PC-9 (cell line): ENCODE results near the gene SBNO2. TPM values are rescaled to one million over a fixed set of nuclear protein-coding genes. Genes with fewer than 3 reads are reported as not detected.

Source experiments
- BruUV-seq: library from RNA; stranded (reverse); fragments of 400-500 nt; replicated peaks from 2 replicates; lab custom pipeline; 2021; lab: Mats Ljungman, UMichigan
- CTCF ChIA-PET: fragments of 300-600 bp; sonication (Branson Sonifier 250); formaldehyde crosslinking; loops from one replicate; lab custom pipeline; 2022; ENCODE audit warnings: antibody characterized with exemption; lab: Charles Lee
- POLR2A ChIA-PET: fragments of 300-600 bp; sonication (Branson Sonifier 250); formaldehyde crosslinking; loops from one replicate; lab custom pipeline; 2022; ENCODE audit warnings: antibody characterized with exemption; ENCODE audit not compliant: unreplicated experiment; lab: Charles Lee
- DNase-seq, 2 experiments: peaks; one replicate each; pipeline versions ENCODE4 v3.0.0 to v3.0.0-alpha.2; 2015 to 2022; ENCODE audit warnings: mixed read lengths in 1 of 2
- H2AFZ ChIP-seq: fragments of 200-600 bp; sonication (generic); 2 replicates; pipeline ENCODE4 v1.8.1; 2017; ENCODE audit warnings: antibody characterized with exemption
- H3F3A ChIP-seq: fragments of 200-600 bp; sonication (generic); 2 replicates; pipeline ENCODE4 v1.8.1; 2017; ENCODE audit warnings: antibody characterized with exemption, mild to moderate bottlenecking, low read depth; ENCODE audit not compliant: insufficient read depth
- H3K27ac ChIP-seq: fragments of 200-600 bp; sonication (generic); 2 replicates; pipeline ENCODE4 v1.6.1; 2016; ENCODE audit warnings: mixed run types
- H3K27me3 ChIP-seq: fragments of 200-600 bp; sonication (generic); 2 replicates; pipeline ENCODE4 v1.6.1; 2016; ENCODE audit warnings: low read depth, mixed run types; ENCODE audit not compliant: insufficient read depth
- H3K36me3 ChIP-seq: fragments of 200-600 bp; sonication (generic); 2 replicates; pipeline ENCODE4 v1.6.1; 2016; ENCODE audit warnings: low read depth, mixed run types
- H3K4me1 ChIP-seq: fragments of 200-600 bp; sonication (generic); replicated peaks from 2 replicates; pipeline ENCODE4 v1.6.1; 2016; ENCODE audit warnings: mixed run types; ENCODE audit not compliant: insufficient read depth
- H3K4me2 ChIP-seq: fragments of 200-600 bp; sonication (generic); 2 replicates; pipeline ENCODE4 v1.6.1; 2017; ENCODE audit warnings: mixed run types
- H3K4me3 ChIP-seq: fragments of 200-600 bp; sonication (generic); 2 replicates; pipeline ENCODE4 v1.6.1; 2016; ENCODE audit warnings: mixed run types
- H3K79me2 ChIP-seq: fragments of 200-600 bp; sonication (generic); 2 replicates; pipeline ENCODE4 v1.6.1; 2017; ENCODE audit warnings: low read depth, mixed run types
- H3K9me2 ChIP-seq: fragments of 200-600 bp; sonication (generic); 2 replicates; pipeline ENCODE4 v1.8.1; 2017; ENCODE audit warnings: mild to moderate bottlenecking; ENCODE audit not compliant: insufficient read depth
- H3K9me3 ChIP-seq: fragments of 200-600 bp; sonication (generic); 2 replicates; pipeline ENCODE4 v1.8.1; 2016; ENCODE audit warnings: low read depth; ENCODE audit not compliant: insufficient read depth
- H4K20me1 ChIP-seq: fragments of 200-600 bp; sonication (generic); 2 replicates; pipeline ENCODE4 v1.8.1; 2017; ENCODE audit not compliant: insufficient read depth
- EZH2 ChIP-seq: fragments of 200-600 bp; sonication (generic); IDR thresholded peaks from 2 replicates; pipeline ENCODE4 v1.8.0; 2017; ENCODE audit warnings: antibody characterized with exemption, low read depth
- intact Hi-C: fragments of 100-400 bp; cut with micrococcal nuclease; formaldehyde crosslinking; loops from one replicate; pipeline ENCODE4 v1.10.0; 2022; ENCODE audit not compliant: unreplicated experiment
- total RNA-seq: library from RNA; stranded (reverse); gene quantifications from 2 replicates; pipeline ENCODE4 v1.2.3, GENCODE V29; 2021
- TF ChIP-seq, protein P1 (sequence below): fragments of 200-600 bp; sonication (generic); conservative IDR thresholded peaks from 2 replicates; pipeline ENCODE4 v1.6.1; 2017; ENCODE audit warnings: mixed run types, antibody characterized with exemption, mild to moderate bottlenecking, moderate library complexity

Gene SBNO2
- total RNA-seq, 1 experiment from 2014 or later: 82.4 TPM

DNA sequence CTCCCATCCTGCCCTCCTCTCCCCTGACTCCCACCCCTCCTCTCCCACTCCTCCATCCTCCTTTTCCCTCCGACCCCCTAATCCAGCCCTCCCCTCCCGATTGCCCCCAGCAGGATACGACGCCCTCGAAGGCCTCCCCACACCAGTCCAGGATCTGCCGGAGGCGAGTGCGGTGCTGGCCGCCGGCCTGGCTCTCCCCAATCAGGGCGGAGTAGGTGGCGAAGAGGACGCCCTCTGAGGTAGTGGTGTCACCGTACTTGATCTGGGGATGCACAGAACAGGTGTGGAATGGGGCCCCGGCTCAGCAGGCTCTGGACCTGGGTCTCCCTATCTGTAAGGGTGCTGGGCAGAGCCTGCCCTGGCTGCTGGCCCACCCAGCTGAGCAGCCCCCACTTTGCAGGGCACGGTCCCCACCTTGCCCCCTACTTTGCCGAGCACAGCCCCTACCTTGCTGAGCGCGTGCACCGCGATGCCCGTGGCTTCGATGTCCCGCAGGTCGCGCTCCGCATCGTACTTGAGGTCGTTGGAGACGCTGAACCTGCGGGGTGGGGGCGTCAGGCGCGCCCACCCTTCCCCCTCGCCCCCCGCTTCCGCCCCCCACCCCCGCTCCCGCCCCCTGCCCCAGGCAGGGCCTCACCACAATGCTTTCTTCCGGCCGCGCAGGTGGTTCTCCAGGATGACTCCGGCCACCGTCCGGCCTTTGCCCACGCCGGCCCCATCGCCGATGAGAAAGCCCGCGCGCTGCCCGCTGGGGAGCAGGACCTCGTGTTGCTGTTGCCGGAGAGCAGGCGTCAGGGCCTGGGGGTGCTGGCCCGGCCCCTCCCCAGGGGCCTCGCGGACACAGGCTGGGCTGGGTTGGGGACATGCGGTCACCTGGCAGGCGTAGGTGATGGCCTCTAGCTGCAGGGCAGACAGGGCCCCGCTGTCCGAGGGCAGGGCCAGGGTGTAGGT is 51.8 kb downstream of the SBNO2 start:
- TF ChIP-seq, protein P1, sequence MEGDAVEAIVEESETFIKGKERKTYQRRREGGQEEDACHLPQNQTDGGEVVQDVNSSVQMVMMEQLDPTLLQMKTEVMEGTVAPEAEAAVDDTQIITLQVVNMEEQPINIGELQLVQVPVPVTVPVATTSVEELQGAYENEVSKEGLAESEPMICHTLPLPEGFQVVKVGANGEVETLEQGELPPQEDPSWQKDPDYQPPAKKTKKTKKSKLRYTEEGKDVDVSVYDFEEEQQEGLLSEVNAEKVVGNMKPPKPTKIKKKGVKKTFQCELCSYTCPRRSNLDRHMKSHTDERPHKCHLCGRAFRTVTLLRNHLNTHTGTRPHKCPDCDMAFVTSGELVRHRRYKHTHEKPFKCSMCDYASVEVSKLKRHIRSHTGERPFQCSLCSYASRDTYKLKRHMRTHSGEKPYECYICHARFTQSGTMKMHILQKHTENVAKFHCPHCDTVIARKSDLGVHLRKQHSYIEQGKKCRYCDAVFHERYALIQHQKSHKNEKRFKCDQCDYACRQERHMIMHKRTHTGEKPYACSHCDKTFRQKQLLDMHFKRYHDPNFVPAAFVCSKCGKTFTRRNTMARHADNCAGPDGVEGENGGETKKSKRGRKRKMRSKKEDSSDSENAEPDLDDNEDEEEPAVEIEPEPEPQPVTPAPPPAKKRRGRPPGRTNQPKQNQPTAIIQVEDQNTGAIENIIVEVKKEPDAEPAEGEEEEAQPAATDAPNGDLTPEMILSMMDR: no peak
- no peak for TF ChIP-seq EZH2
- CTCF ChIA-PET: no interaction called here
- Histone ChIP-seq H3K4me2 (no peak overlapping the region), H3K36me3 (peaks cover 7% of the 10 kb centered on the region; the same call in 1 of the 2 replicates), H2AFZ (no peak overlapping the region), H3K27me3 (no peaks in the 10 kb centered on the region), H3K4me1 (no peaks in the 10 kb centered on the region), H3K9me3 (no peaks in the 10 kb centered on the region), H3F3A (peaks cover 54% of the 10 kb centered on the region; the same call in 1 of the 2 replicates), H3K4me3 (no peak overlapping the region), H4K20me1 (peaks cover 26% of the 10 kb centered on the region), H3K79me2 (no peaks in the 10 kb centered on the region), H3K27ac (no peak overlapping the region), H3K9me2 (no peaks in the 10 kb centered on the region)
- intact Hi-C loops: no loop called here
- POLR2A ChIA-PET: no interaction called here
- no peak for DNase-seq
- no TSS peak for BruUV-seq

DNA sequence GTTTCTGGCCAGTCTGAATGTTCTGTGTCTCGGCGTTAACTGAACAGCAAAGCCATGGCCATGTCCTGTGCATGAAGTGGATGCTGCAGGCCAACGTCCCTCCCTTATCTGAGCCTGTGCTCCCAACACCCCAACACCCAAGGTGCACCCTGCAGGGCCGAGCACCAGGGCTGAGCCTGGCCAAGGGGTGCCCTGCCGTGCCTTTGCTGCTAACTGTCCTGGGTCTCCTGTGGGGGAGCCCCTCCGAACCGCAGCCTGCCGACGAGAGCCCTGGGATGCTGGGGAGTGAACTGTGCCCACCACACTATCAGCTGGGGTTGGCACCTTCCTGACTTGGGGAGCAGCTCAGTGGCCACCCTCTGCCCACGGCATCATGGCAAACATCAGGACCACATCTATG is 52.7 kb downstream of the SBNO2 start:
- no peaks in the 10 kb centered on the region for H3K9me3 ChIP-seq
- H4K20me1 ChIP-seq: peaks cover 26% of the 10 kb centered on the region
- POLR2A ChIA-PET: no interaction called here
- no TSS peak for BruUV-seq
- DNase-seq: no peak
- no peaks in the 10 kb centered on the region for H3K79me2 ChIP-seq
- no peak for TF ChIP-seq EZH2
- TF ChIP-seq, protein P1: no peak
- H2AFZ ChIP-seq: no peak overlapping the region
- H3K36me3 ChIP-seq: peaks cover 7% of the 10 kb centered on the region; the same call in 1 of the 2 replicates
- CTCF ChIA-PET: no interaction called here
- no peak overlapping the region for H3K4me2 ChIP-seq
- intact Hi-C loops: no loop called here
- H3F3A ChIP-seq: peaks cover 57% of the 10 kb centered on the region; the same call in 1 of the 2 replicates
- no peak overlapping the region for H3K4me3 ChIP-seq
- H3K4me1 ChIP-seq: no peaks in the 10 kb centered on the region
- H3K27me3 ChIP-seq: no peaks in the 10 kb centered on the region
- no peak overlapping the region for H3K27ac ChIP-seq
- no peaks in the 10 kb centered on the region for H3K9me2 ChIP-seq

DNA sequence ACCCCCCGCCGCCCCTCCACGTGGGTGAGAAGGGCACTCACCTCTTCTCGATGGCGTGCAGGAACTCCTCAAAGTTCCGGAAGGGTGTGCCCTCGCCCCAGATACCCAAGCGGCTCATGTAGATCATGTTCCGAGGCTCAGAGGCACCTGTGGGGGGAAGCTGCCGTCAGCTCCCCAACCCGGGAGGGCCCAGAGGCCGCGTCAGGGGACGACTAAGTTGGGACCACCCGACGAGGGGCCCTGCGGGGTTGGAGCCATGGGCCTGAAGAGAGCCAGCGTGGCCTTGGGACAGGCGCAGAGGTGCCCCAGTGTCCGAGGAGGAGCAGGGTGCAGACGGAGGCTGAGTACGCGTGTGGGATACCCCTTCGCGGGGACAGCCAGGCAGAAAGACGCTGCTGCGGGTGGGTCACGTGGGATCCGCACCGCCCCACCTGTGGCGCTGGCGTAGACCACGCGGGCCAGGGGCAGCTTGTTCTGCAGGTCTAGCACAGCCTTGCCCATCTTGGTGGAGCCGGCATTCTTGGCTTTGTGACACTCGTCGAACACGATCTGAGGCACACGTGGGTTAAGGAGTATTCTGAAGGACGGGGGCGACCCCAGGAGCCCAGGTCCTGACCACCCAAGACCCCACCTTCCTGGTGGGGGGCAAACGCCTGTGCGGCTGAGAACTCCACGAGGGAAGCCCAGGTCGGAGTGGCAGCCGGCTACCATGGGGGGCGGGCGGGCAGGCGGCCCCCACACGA is 54.4 kb downstream of the SBNO2 start:
- Histone ChIP-seq H3K9me2 (no peaks in the 10 kb centered on the region), H3K4me1 (no peaks in the 10 kb centered on the region), H3F3A (peaks cover 57% of the 10 kb centered on the region; the same call in 1 of the 2 replicates), H3K4me3 (no peak overlapping the region), H3K9me3 (no peaks in the 10 kb centered on the region), H4K20me1 (peaks cover 19% of the 10 kb centered on the region), H2AFZ (no peak overlapping the region), H3K27ac (no peak overlapping the region), H3K36me3 (peaks cover 7% of the 10 kb centered on the region; the same call in 1 of the 2 replicates), H3K79me2 (no peaks in the 10 kb centered on the region), H3K27me3 (no peaks in the 10 kb centered on the region), H3K4me2 (no peak overlapping the region)
- ChIA-PET CTCF (no interaction called here), POLR2A (no interaction called here)
- intact Hi-C loops: no loop called here
- DNase-seq: no peak
- BruUV-seq: no TSS peak
- no peak for TF ChIP-seq EZH2
- TF ChIP-seq, protein P1: no peak
